ENCODE results near the gene REEP5. TPM values are rescaled to one million over a fixed set of nuclear protein-coding genes. Genes with fewer than 3 reads are reported as not detected.

REEP5 gene
- total RNA-seq, 4 donors from 2014 or later, result 169 to 300 (median 231) TPM

DNA sequence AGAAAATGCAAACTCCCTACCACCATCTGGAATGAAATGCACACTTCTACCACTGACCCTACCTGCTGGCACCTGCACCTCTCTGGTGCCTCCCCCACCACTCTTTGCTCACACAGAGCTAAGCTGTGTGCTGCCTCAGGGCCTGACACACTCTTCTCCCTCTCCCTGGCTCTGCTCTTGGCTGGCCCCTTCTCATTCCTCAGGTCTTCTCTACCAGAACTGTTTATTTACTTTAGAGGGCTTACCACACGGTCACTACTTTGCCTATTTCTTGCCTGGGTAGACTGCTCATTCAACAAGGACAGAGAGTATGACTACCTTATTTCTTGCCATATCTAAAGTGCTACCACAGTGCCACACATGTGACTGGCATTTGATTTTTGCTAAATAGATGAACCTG is 3.3 kb downstream of the REEP5 start:
- peaks cover 59 to 65% of the 10 kb centered on the region in 2 donors for H3K4me1 ChIP-seq
- no peaks in the 10 kb centered on the region for H3K27me3 ChIP-seq
- no peak overlapping the region for H3K4me3 ChIP-seq (replicated peaks in 1 of 3)
- DNase-seq, result peak; percentile 85 to 87
- H3K36me3 ChIP-seq, result no peaks in the 10 kb centered on the region
- intact Hi-C loops (cut with DNase I), result no loop called here
- 23 to 32% methylated on average over 1 of the region's 1 CpG for WGBS, 2 donors
- no peak for TF ChIP-seq CTCF (IDR thresholded peaks at IDR 0.05)
- TF ChIP-seq POLR2A (IDR thresholded peaks at IDR 0.05), result peak in 1 of 2 donors; percentile 13
- H3K9me3 ChIP-seq, result no peaks in the 10 kb centered on the region
- peak overlapping the region; percentile 94 to 98 (median 95) for H3K27ac ChIP-seq

- Histone ChIP-seq H3K27ac (peak overlapping the region; percentile 56 to 98 (median 94)), H3K4me1 (peaks cover 62 to 65% of the 10 kb centered on the region in 2 donors), H3K36me3 (no peaks in the 10 kb centered on the region), H3K4me3 (replicated peaks in 1 of 3) (no peak overlapping the region), H3K9me3 (no peaks in the 10 kb centered on the region), H3K27me3 (no peaks in the 10 kb centered on the region)
- intact Hi-C loops (cut with DNase I), result no loop called here
- peak; percentile 80 to 82 for DNase-seq
- WGBS, 2 donors, result 24 to 44% methylated on average over 3 of the region's 3 CpGs
- TF ChIP-seq CTCF (IDR thresholded peaks at IDR 0.05), result no peak
- TF ChIP-seq POLR2A (IDR thresholded peaks at IDR 0.05), result no peak
Measured at GRCh38 chr5:112918136-112918535, 3.9 kb downstream of the REEP5 start.

DNA sequence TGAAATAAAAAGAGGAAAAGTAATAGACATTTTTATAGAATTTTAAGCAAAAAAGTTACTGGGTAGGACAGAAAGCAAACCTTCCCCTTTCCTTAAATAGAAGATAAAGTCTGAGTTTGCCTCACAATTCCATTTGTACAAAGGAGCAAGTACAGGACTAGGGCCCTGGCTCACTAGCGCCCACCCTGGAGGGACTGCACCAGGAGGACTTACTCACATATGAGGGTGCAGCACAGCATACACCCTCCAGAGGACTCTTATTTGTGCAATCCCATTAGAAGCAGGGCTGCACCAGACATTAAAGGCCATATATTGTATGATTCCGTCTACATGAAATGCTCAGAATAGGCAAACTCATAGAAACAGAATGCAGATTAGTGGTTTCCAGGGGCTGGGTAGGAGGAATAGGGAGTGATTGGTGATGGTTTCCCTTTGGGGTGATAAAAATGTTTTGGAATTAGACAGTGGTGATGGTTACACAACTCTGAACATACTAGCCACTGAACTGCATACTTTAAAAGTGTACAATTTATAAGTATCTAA is 4.5 kb downstream of the REEP5 start:
- H3K4me3 ChIP-seq (replicated peaks in 1 of 3), result no peak overlapping the region
- no peak for TF ChIP-seq CTCF (IDR thresholded peaks at IDR 0.05)
- no peak for TF ChIP-seq POLR2A (IDR thresholded peaks at IDR 0.05)
- no peaks in the 10 kb centered on the region for H3K27me3 ChIP-seq
- H3K36me3 ChIP-seq, result no peaks in the 10 kb centered on the region
- peaks cover 64 to 65% of the 10 kb centered on the region in 2 donors for H3K4me1 ChIP-seq
- no peak for DNase-seq
- H3K9me3 ChIP-seq, result no peaks in the 10 kb centered on the region
- intact Hi-C loops (cut with DNase I), result no loop called here
- peak overlapping the region; percentile 56 to 98 (median 94) for H3K27ac ChIP-seq
- 90 to 97% methylated on average over 2 of the region's 2 CpGs for WGBS, 2 donors

GRCh38 chr5:112915831-112916230 is 6.2 kb downstream of the REEP5 start:
- WGBS, 2 donors, result 59 to 66% methylated on average over 1 of the region's 1 CpG
- TF ChIP-seq CTCF (IDR thresholded peaks at IDR 0.05) (no peak), POLR2A (IDR thresholded peaks at IDR 0.05) (no peak)
- H3K36me3 ChIP-seq, result no peaks in the 10 kb centered on the region
- no peaks in the 10 kb centered on the region for H3K9me3 ChIP-seq
- no peak overlapping the region for H3K27ac ChIP-seq
- H3K4me3 ChIP-seq (replicated peaks in 1 of 3), result no peak overlapping the region
- H3K4me1 ChIP-seq, result peaks cover 63 to 66% of the 10 kb centered on the region in 2 donors
- intact Hi-C loops (cut with DNase I), result no loop called here
- H3K27me3 ChIP-seq, result no peaks in the 10 kb centered on the region
- no peak for DNase-seq

DNA sequence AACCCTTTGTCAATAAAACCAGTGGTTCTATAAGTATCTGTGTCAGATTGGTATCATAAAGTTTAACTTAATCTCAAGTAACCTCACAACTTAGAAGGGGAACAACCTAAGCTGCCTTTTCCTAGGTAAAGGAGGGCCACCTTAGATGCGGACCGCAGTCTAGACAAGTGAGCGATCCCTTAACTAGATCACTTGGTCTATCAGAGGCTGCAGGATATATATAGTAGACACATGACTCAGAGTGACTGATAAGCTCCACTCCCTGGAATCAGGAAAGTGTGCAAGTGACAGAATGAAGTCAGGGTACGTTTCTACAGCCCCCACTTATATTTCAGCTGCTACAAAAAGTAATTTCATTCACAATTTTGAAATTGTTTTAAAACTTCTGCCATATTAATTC is 7.4 kb downstream of the REEP5 start:
- TF ChIP-seq CTCF (IDR thresholded peaks at IDR 0.05), result no peak
- TF ChIP-seq POLR2A (IDR thresholded peaks at IDR 0.05), result no peak
- Histone ChIP-seq H3K36me3 (peaks cover 4 to 9% of the 10 kb centered on the region in 2 donors), H3K27ac (no peak overlapping the region), H3K4me1 (peaks cover 51 to 56% of the 10 kb centered on the region in 2 donors), H3K9me3 (no peaks in the 10 kb centered on the region), H3K27me3 (no peaks in the 10 kb centered on the region), H3K4me3 (replicated peaks in 1 of 3) (no peak overlapping the region)
- intact Hi-C loops (cut with DNase I), result no loop called here
- no peak for DNase-seq
- 92 to 96% methylated on average over 4 of the region's 4 CpGs for WGBS, 2 donors

Measured in thyroid gland (tissue), 4 donors.